GM21528 (cell line): ENCODE data around the gene STAT1.

Experiments
- ATAC-seq: cut with Tn5 transposase; IDR thresholded peaks from one replicate; pipeline ENCODE4 v1.9.1; 2021; ENCODE audit warnings: mild to moderate bottlenecking, moderate library complexity; ENCODE audit not compliant: unreplicated experiment, low FRiP score

The STAT1 gene

GRCh38 chr2:191032588-191033429 is 18.8 kb upstream of the STAT1 start:
- no peak for ATAC-seq

- no peak for ATAC-seq
Measured at GRCh38 chr2:191031256-191031655, 17.3 kb upstream of the STAT1 start.

GRCh38 chr2:191030521-191031154 is 16.7 kb upstream of the STAT1 start:
- peak; percentile 86 for ATAC-seq

- ATAC-seq: no peak
Measured at GRCh38 chr2:191029280-191029950, 15.4 kb upstream of the STAT1 start.

- ATAC-seq: no peak
Measured at GRCh38 chr2:191026377-191026776, 12.4 kb upstream of the STAT1 start.

- ATAC-seq: no peak
Measured at GRCh38 chr2:191025135-191025534, 11.2 kb upstream of the STAT1 start.

- no peak for ATAC-seq
Measured at GRCh38 chr2:191023235-191023679, 9.3 kb upstream of the STAT1 start.

GRCh38 chr2:191020742-191021381 is 6.9 kb upstream of the STAT1 start:
- ATAC-seq: peak; percentile 16

GRCh38 chr2:191020221-191020741 is 6.3 kb upstream of the STAT1 start:
- ATAC-seq: peak; percentile 79

- ATAC-seq: no peak
Measured at GRCh38 chr2:191019376-191019775, 5.4 kb upstream of the STAT1 start.

GRCh38 chr2:191018643-191019119 is 4.7 kb upstream of the STAT1 start:
- ATAC-seq: no peak

- ATAC-seq: no peak
Measured at GRCh38 chr2:191018048-191018447, 4.1 kb upstream of the STAT1 start.

GRCh38 chr2:191015831-191016230 is 1.9 kb upstream of the STAT1 start:
- no peak for ATAC-seq

- ATAC-seq: no peak
Measured at GRCh38 chr2:191015239-191015638, 1.3 kb upstream of the STAT1 start.

GRCh38 chr2:191014653-191015020 is 666 bp upstream of the STAT1 start:
- ATAC-seq: peak; percentile 0

GRCh38 chr2:191013682-191013931 is 364 bp downstream of the STAT1 start:
- no peak for ATAC-seq

GRCh38 chr2:191012845-191013681 is 908 bp downstream of the STAT1 start:
- no peak for ATAC-seq

- no peak for ATAC-seq
Measured at GRCh38 chr2:191012346-191012745, 1.6 kb downstream of the STAT1 start.

- no peak for ATAC-seq
Measured at GRCh38 chr2:191010887-191011885, 2.8 kb downstream of the STAT1 start.
